HG03095 (cell line): Measurements from ENCODE around the gene MYO1E.

Experiments used
- ATAC-seq: cut with Tn5 transposase; IDR thresholded peaks from one replicate; pipeline ENCODE4 v1.9.1; 2021; ENCODE audit warnings: moderate library complexity; ENCODE audit not compliant: unreplicated experiment

Gene MYO1E

GRCh38 chr15:59268852-59269407, 103.7 kb downstream of the MYO1E start:
- ATAC-seq, result no peak

GRCh38 chr15:59268168-59268851, 104.4 kb downstream of the MYO1E start:
- no peak for ATAC-seq

- ATAC-seq, result no peak
Observed at GRCh38 chr15:59266028-59266427, 106.6 kb downstream of the MYO1E start.

GRCh38 chr15:59262316-59262715, 110.4 kb downstream of the MYO1E start:
- no peak for ATAC-seq

GRCh38 chr15:59260090-59260489, 112.6 kb downstream of the MYO1E start:
- no peak for ATAC-seq

GRCh38 chr15:59259137-59259943, 113.3 kb downstream of the MYO1E start:
- ATAC-seq, result no peak

GRCh38 chr15:59258317-59258716, 114.4 kb downstream of the MYO1E start:
- no peak for ATAC-seq

GRCh38 chr15:59257140-59257539, 115.5 kb downstream of the MYO1E start:
- ATAC-seq, result no peak

GRCh38 chr15:59256482-59256881, 116.2 kb downstream of the MYO1E start:
- ATAC-seq, result no peak

- ATAC-seq, result no peak
Observed at GRCh38 chr15:59255680-59256336, 116.9 kb downstream of the MYO1E start.

- ATAC-seq, result no peak
Observed at GRCh38 chr15:59252137-59252536, 120.5 kb downstream of the MYO1E start.

GRCh38 chr15:59251001-59251845, 121.4 kb downstream of the MYO1E start:
- peak; percentile 48 for ATAC-seq

GRCh38 chr15:59250249-59250648, 122.4 kb downstream of the MYO1E start:
- ATAC-seq, result no peak

GRCh38 chr15:59249816-59250215, 122.9 kb downstream of the MYO1E start:
- ATAC-seq, result no peak

GRCh38 chr15:59247364-59247763, 125.3 kb downstream of the MYO1E start:
- no peak for ATAC-seq

GRCh38 chr15:59245559-59245958, 127.1 kb downstream of the MYO1E start:
- no peak for ATAC-seq

- peak; percentile 72 for ATAC-seq
Observed at GRCh38 chr15:59244337-59244736, 128.3 kb downstream of the MYO1E start.

GRCh38 chr15:59243622-59244021, 129.0 kb downstream of the MYO1E start:
- no peak for ATAC-seq

GRCh38 chr15:59242649-59243048, 130.0 kb downstream of the MYO1E start:
- ATAC-seq, result no peak

- no peak for ATAC-seq
Observed at GRCh38 chr15:59240036-59240435, 132.6 kb downstream of the MYO1E start.

- ATAC-seq, result peak; percentile 47
Observed at GRCh38 chr15:59237924-59238331, 134.7 kb downstream of the MYO1E start.
